ENCODE results near the gene NEDD8. TPM values are rescaled to one million over a fixed set of nuclear protein-coding genes. Genes with fewer than 3 reads are reported as not detected.

NEDD8 gene
- total RNA-seq = 99.8 and 112 TPM in 2 replicates

GRCh38 chr14:24232121-24232644, at the start of gene NEDD8:
Gene NEDD8, minus strand, starts transcription at chr14:24232367. Its CDS starts 100 bp downstream, at chr14:24232267.

GRCh38 chr14:24271134-24271833, 39.1 kb upstream of the NEDD8 start, which contains the start of gene RABGGTA:
Gene RABGGTA, minus strand, starts transcription at chr14:24271597. Its CDS starts 482 bp downstream, at chr14:24271115.

GRCh38 chr14:24262821-24263733, 30.9 kb upstream of the NEDD8 start, which contains the start of gene TGM1:
Gene TGM1, minus strand, starts transcription at chr14:24263177. Its CDS starts 825 bp downstream, at chr14:24262352.

GRCh38 chr14:24232645-24233537, 724 bp upstream of the NEDD8 start, which contains the start of gene GMPR2:
Gene GMPR2, plus strand, starts transcription at chr14:24232929. Its CDS starts 325 bp downstream, at chr14:24233254.

GRCh38 chr14:24215495-24216344, 16.4 kb downstream of the NEDD8 start, which contains the start of gene MDP1:
Gene MDP1, minus strand, starts transcription at chr14:24216066. Its CDS starts 111 bp downstream, at chr14:24215955.

GRCh38 chr14:24212924-24213865, 19.0 kb downstream of the NEDD8 start, which contains the start of gene CHMP4A:
Gene CHMP4A, minus strand, starts transcription at chr14:24213488. Its CDS starts 49 bp downstream, at chr14:24213439.

GRCh38 chr14:24195186-24196070, 36.7 kb downstream of the NEDD8 start, which contains the start of gene TM9SF1:
Gene TM9SF1, minus strand, starts transcription at chr14:24195441. Its CDS starts 422 bp downstream, at chr14:24195019.

GRCh38 chr14:24188251-24189058, 43.7 kb downstream of the NEDD8 start, which contains the start of gene IPO4:
Gene IPO4, minus strand, starts transcription at chr14:24188816. Its CDS starts 29 bp downstream, at chr14:24188787.

GRCh38 chr14:24171422-24172260, 60.5 kb downstream of the NEDD8 start, which contains the start of gene REC8:
Gene REC8, plus strand, starts transcription at chr14:24172080. Its CDS starts 473 bp downstream, at chr14:24172553.

Small RNA genes within 50 kb of the gene (small RNA-seq; reads per million reads assigned to genes)
- gene AL136295.4 (not detected), gene CHMP4A (not detected), gene IPO4 (0.23 reads per million), gene MDP1 (not detected)

Other genes starting within 250 kb of the NEDD8 start
- 9.4 and 12.6 TPM in 2 replicates for gene DHRS4L2, start 243.4 kb downstream of the NEDD8 start, total RNA-seq
- under 0.01 TPM in 2 replicates for gene CARMIL3, start 180.4 kb downstream of the NEDD8 start, total RNA-seq
- gene CPNE6, start 160.8 kb downstream of the NEDD8 start, total RNA-seq = not detected in 2 replicates
- 20.4 and 23.9 TPM in 2 replicates for gene PCK2, start 138.1 kb downstream of the NEDD8 start, total RNA-seq
- gene DCAF11, start 117.6 kb downstream of the NEDD8 start, total RNA-seq = 88.3 and 88.7 TPM in 2 replicates
- gene NRL, start 117.4 kb downstream of the NEDD8 start, total RNA-seq = 1.6 and 2.0 TPM in 2 replicates
- 0.39 and 1.7 TPM in 2 replicates for gene FITM1, start 101.7 kb downstream of the NEDD8 start, total RNA-seq
- 22.4 and 72.6 TPM in 2 replicates for gene PSME1, start 96.2 kb downstream of the NEDD8 start, total RNA-seq
- gene EMC9, start 90.8 kb downstream of the NEDD8 start, total RNA-seq = 11.4 and 13.6 TPM in 2 replicates
- gene PSME2, start 85.8 kb downstream of the NEDD8 start, total RNA-seq = 32.6 and 48.4 TPM in 2 replicates
- gene RNF31, start 84.9 kb downstream of the NEDD8 start, total RNA-seq = 75.4 and 87.3 TPM in 2 replicates
- 42.4 and 46.6 TPM in 2 replicates for gene IRF9, start 71.1 kb downstream of the NEDD8 start, total RNA-seq
- 14.2 and 15.7 TPM in 2 replicates for gene REC8, start 60.3 kb downstream of the NEDD8 start, total RNA-seq
- gene IPO4, start 43.6 kb downstream of the NEDD8 start, total RNA-seq = 20.4 and 36.2 TPM in 2 replicates
- gene TM9SF1, start 36.9 kb downstream of the NEDD8 start, total RNA-seq = 73.8 and 74.5 TPM in 2 replicates
- gene TSSK4, start 26.7 kb downstream of the NEDD8 start, total RNA-seq = 0.54 TPM in 1 of 2 replicates, not detected in the other
- 20.5 and 22.0 TPM in 2 replicates for gene CHMP4A, start 18.9 kb downstream of the NEDD8 start, total RNA-seq
- 15.3 and 15.6 TPM in 2 replicates for gene MDP1, start 16.3 kb downstream of the NEDD8 start, total RNA-seq
- gene GMPR2, start 562 bp upstream of the NEDD8 start, total RNA-seq = 79.6 and 117 TPM in 2 replicates
- gene TINF2, start 10.3 kb upstream of the NEDD8 start, total RNA-seq = 57.4 and 70.3 TPM in 2 replicates
- 33.4 and 35.4 TPM in 2 replicates for gene TGM1, start 30.8 kb upstream of the NEDD8 start, total RNA-seq
- gene RABGGTA, start 39.2 kb upstream of the NEDD8 start, total RNA-seq = 51.1 and 51.4 TPM in 2 replicates
- gene DHRS1, start 67.4 kb upstream of the NEDD8 start, total RNA-seq = 27.1 and 27.9 TPM in 2 replicates
- gene NOP9, start 67.5 kb upstream of the NEDD8 start, total RNA-seq = 20.4 and 30.3 TPM in 2 replicates
- 9.0 and 11.0 TPM in 2 replicates for gene CIDEB, start 75.6 kb upstream of the NEDD8 start, total RNA-seq
- gene LTB4R2, start 77.8 kb upstream of the NEDD8 start, total RNA-seq = 6.3 and 6.8 TPM in 2 replicates
- gene LTB4R, start 79.1 kb upstream of the NEDD8 start, total RNA-seq = 2.4 and 3.1 TPM in 2 replicates
- 2.0 and 2.7 TPM in 2 replicates for gene ADCY4, start 102.7 kb upstream of the NEDD8 start, total RNA-seq
- 7.5 and 13.0 TPM in 2 replicates for gene RIPK3, start 107.6 kb upstream of the NEDD8 start, total RNA-seq
- gene NFATC4, start 135.8 kb upstream of the NEDD8 start, total RNA-seq = 41.8 and 59.3 TPM in 2 replicates
- 116 and 153 TPM in 2 replicates for gene NYNRIN, start 166.6 kb upstream of the NEDD8 start, total RNA-seq
- gene CBLN3, start 197.3 kb upstream of the NEDD8 start, total RNA-seq = 0.87 and 2.4 TPM in 2 replicates
- gene KHNYN, start 197.6 kb upstream of the NEDD8 start, total RNA-seq = 143 and 152 TPM in 2 replicates
- gene SDR39U1, start 210.4 kb upstream of the NEDD8 start, total RNA-seq = 14.1 and 23.2 TPM in 2 replicates